ENCODE results near the gene FNDC1.

Gene FNDC1

DNA sequence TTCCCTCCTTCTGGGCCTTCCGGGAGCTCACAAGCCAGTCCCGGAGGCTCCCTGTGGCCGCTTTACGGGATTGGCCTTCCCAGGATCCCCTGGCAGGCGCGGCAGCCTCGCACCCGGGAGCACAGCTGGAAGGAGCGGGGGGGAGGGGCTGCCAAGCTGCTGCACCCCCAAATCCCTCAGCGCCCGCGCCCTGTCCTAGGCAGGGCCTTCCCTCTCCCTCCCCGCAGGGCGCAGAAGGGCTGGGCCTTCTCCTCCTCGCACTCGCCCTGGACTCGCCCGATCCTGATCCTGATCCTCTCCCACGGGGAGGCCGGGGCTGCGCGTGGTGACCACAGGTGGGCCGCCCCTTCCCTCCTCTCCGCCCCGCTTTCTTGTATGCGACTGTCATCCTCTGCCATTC, 146.4 kb downstream of the FNDC1 start:
- Histone ChIP-seq H3K27ac (no peak overlapping the region), H3K4me3 (no peak overlapping the region), H3K9me3 (ENCODE audit: low read depth, low read length) (no peaks in the 10 kb centered on the region)

DNA sequence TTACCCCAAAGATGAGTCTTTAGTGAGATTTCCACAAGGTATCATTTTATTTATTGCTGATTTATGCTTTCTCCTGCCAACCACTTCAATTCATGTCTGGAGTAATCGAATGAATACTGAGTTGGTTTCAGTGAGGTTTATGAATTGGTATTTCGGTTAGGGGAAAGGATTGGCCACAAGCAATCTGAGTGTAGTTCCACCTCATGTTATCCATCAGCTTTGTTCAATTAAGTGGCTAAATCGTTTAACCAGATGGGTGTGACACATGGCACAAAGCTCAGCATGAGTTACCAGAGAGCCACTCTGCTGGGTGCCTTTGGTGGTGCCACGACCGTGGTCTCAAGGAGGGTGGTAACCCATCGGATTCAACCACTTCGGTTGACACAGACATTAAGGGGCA, 148.2 kb downstream of the FNDC1 start:
- no peak overlapping the region for H3K9ac ChIP-seq (ENCODE audit: insufficient read length)
- no peak overlapping the region for H3K27ac ChIP-seq
- no peaks in the 10 kb centered on the region for H3K36me3 ChIP-seq (ENCODE audit: insufficient read depth, low read length)
- no peak for DNase-seq (ENCODE audit: low read depth, low spot score)
- H3K4me3 ChIP-seq: no peak overlapping the region
- no peaks in the 10 kb centered on the region for H3K9me3 ChIP-seq (ENCODE audit: low read depth, low read length)
- TF ChIP-seq EZH2 (IDR thresholded peaks at IDR 0.05) (no peak), POLR2AphosphoS5 (IDR thresholded peaks at IDR 0.05; ENCODE audit: borderline replicate concordance, low read depth, low read length) (no peak), FOXP2 (optimal IDR thresholded peaks at IDR 0.05; ENCODE audit: control extremely low read depth, extremely low read length, insufficient read depth) (no peak)

More for the DNA sequence above, 146.4 kb downstream of the FNDC1 start:
- Histone ChIP-seq H3K9ac (ENCODE audit: insufficient read length) (no peak overlapping the region), H3K36me3 (ENCODE audit: insufficient read depth, low read length) (no peaks in the 10 kb centered on the region)
- DNase-seq (ENCODE audit: low read depth, low spot score): no peak
- TF ChIP-seq EZH2 (IDR thresholded peaks at IDR 0.05): no peak
- TF ChIP-seq POLR2AphosphoS5 (IDR thresholded peaks at IDR 0.05; ENCODE audit: borderline replicate concordance, low read depth, low read length): no peak
- TF ChIP-seq FOXP2 (optimal IDR thresholded peaks at IDR 0.05; ENCODE audit: control extremely low read depth, extremely low read length, insufficient read depth): no peak

DNA sequence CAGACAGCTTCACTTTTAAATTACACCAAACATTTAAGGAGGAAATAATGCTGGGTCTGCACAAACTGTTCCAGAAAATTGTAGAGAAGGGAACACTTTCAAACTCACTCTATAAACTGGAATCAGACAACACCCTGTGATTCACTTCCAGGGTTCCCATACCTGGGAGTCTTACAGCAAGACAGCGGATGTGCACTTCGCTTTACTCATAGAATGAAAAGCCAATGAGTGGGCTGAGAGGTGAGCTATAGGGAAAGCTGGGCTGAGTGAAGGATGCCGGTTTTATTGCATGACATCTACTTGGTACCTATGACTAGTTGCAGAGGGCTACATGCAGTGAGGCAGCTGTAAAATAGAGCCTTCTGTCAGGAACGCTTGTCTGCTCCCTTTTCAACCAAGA, 152.1 kb downstream of the FNDC1 start:
- H3K36me3 ChIP-seq (ENCODE audit: insufficient read depth, low read length): no peaks in the 10 kb centered on the region
- H3K9me3 ChIP-seq (ENCODE audit: low read depth, low read length): no peaks in the 10 kb centered on the region
- H3K9ac ChIP-seq (ENCODE audit: insufficient read length): no peak overlapping the region
- no peak for DNase-seq (ENCODE audit: low read depth, low spot score)
- no peak overlapping the region for H3K4me3 ChIP-seq
- no peak overlapping the region for H3K27ac ChIP-seq
- TF ChIP-seq POLR2AphosphoS5 (IDR thresholded peaks at IDR 0.05; ENCODE audit: borderline replicate concordance, low read depth, low read length) (no peak), EZH2 (IDR thresholded peaks at IDR 0.05) (no peak), FOXP2 (optimal IDR thresholded peaks at IDR 0.05; ENCODE audit: control extremely low read depth, extremely low read length, insufficient read depth) (no peak)

All from SK-N-MC (cell line).